ENCODE results near the gene AKR7A3. TPM values are rescaled to one million over a fixed set of nuclear protein-coding genes. Genes with fewer than 3 reads are reported as not detected.

Gene AKR7A3
- total RNA-seq, 1 experiment from 2014 or later, result 1.4 TPM

DNA sequence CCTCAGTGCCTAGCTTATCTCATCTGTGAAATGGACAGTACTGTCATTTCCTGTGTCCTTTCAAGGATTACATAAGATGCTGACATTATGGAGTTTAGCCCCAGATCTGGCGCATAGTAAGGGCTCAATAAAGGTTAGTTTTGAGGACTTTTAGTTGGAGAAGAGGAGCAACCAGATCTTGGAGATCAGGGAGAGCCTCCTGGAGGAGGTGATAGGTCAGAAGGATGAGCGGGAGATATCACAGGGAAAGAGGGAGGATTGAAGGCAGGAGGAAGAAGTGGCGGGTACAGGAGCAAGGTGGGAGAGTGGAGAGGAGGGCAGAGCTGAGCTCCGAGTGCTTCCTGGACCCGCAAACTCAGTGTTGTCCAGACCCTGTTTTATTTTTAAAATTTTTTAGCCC, 41.0 kb upstream of the AKR7A3 start:
- in situ Hi-C loops (cut with HindIII; ENCODE audit: low pct_unique_long_range_greater_than_20kb, low sequenced_read_pairs), result no loop called here
- intact Hi-C loops (cut with micrococcal nuclease; ENCODE audit: unreplicated experiment), result no loop called here
- BruUV-seq (replicated peaks), result no TSS peak
- ChIA-PET POLR2A (no interaction called here), CTCF (no interaction called here)
- Histone ChIP-seq H3K4me3 (ENCODE audit: low read depth in 2 of 2, low read length in 2 of 2) (no peak overlapping the region), H3K27ac (ENCODE audit: low read length) (no peak overlapping the region), H3K36me3 (ENCODE audit: control insufficient read depth, insufficient read depth, low read length) (no peaks in the 10 kb centered on the region; the same call in 1 of the 2 replicates), H3K4me1 (ENCODE audit: control insufficient read depth, insufficient read depth, low read length) (no peaks in the 10 kb centered on the region; the same call in 1 of the 2 replicates), H3K27me3 (ENCODE audit: control insufficient read depth, insufficient read depth, low read length) (no peaks in the 10 kb centered on the region), H3K9me3 (ENCODE audit: control insufficient read depth, insufficient read depth, low read depth, low read length) (no peaks in the 10 kb centered on the region)
- TF ChIP-seq TCF7L2 (IDR thresholded peaks at IDR 0.05; ENCODE audit: low read depth, low read length), result no peak
- no peak for TF ChIP-seq SIN3A (IDR thresholded peaks at IDR 0.05; ENCODE audit: borderline replicate concordance, insufficient read depth, low read depth, low read length)
- TF ChIP-seq, protein P1, sequence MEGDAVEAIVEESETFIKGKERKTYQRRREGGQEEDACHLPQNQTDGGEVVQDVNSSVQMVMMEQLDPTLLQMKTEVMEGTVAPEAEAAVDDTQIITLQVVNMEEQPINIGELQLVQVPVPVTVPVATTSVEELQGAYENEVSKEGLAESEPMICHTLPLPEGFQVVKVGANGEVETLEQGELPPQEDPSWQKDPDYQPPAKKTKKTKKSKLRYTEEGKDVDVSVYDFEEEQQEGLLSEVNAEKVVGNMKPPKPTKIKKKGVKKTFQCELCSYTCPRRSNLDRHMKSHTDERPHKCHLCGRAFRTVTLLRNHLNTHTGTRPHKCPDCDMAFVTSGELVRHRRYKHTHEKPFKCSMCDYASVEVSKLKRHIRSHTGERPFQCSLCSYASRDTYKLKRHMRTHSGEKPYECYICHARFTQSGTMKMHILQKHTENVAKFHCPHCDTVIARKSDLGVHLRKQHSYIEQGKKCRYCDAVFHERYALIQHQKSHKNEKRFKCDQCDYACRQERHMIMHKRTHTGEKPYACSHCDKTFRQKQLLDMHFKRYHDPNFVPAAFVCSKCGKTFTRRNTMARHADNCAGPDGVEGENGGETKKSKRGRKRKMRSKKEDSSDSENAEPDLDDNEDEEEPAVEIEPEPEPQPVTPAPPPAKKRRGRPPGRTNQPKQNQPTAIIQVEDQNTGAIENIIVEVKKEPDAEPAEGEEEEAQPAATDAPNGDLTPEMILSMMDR (IDR thresholded peaks at IDR 0.05), result no peak
- TF ChIP-seq POLR2AphosphoS5 (IDR thresholded peaks at IDR 0.05; ENCODE audit: low read depth, low read length), result no peak
- TF ChIP-seq, protein P2, sequence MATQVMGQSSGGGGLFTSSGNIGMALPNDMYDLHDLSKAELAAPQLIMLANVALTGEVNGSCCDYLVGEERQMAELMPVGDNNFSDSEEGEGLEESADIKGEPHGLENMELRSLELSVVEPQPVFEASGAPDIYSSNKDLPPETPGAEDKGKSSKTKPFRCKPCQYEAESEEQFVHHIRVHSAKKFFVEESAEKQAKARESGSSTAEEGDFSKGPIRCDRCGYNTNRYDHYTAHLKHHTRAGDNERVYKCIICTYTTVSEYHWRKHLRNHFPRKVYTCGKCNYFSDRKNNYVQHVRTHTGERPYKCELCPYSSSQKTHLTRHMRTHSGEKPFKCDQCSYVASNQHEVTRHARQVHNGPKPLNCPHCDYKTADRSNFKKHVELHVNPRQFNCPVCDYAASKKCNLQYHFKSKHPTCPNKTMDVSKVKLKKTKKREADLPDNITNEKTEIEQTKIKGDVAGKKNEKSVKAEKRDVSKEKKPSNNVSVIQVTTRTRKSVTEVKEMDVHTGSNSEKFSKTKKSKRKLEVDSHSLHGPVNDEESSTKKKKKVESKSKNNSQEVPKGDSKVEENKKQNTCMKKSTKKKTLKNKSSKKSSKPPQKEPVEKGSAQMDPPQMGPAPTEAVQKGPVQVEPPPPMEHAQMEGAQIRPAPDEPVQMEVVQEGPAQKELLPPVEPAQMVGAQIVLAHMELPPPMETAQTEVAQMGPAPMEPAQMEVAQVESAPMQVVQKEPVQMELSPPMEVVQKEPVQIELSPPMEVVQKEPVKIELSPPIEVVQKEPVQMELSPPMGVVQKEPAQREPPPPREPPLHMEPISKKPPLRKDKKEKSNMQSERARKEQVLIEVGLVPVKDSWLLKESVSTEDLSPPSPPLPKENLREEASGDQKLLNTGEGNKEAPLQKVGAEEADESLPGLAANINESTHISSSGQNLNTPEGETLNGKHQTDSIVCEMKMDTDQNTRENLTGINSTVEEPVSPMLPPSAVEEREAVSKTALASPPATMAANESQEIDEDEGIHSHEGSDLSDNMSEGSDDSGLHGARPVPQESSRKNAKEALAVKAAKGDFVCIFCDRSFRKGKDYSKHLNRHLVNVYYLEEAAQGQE (IDR thresholded peaks at IDR 0.05; ENCODE audit: insufficient read depth in 1 of 2, low read depth in 2 of 2, low read length in 1 of 2), result no peak
- DNase-seq (ENCODE audit: low read depth, low spot score), result no peak
- no peak for ATAC-seq

DNA sequence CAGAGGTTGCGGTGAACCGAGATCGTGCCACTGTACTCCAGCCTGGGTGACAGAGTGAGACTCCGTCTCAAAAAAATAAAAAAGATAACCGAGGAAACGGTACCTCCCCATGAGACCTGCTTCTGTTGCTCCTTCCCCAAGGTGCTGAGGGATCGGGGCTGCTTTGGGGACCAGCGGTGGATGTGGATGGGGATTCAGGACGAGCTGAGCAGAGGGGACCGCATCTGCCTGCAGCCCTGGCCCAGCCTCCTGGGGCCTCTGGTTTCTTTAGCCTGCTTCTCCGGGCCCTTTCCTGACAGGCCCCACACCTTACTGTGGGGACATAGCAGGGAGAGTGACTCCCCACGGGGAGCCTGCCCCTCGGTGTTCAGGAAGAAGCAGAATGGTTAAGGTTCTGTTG, 40.6 kb upstream of the AKR7A3 start:
- Histone ChIP-seq H3K27me3 (ENCODE audit: control insufficient read depth, insufficient read depth, low read length) (no peaks in the 10 kb centered on the region), H3K9me3 (ENCODE audit: control insufficient read depth, insufficient read depth, low read depth, low read length) (no peaks in the 10 kb centered on the region), H3K4me3 (ENCODE audit: low read depth in 2 of 2, low read length in 2 of 2) (no peak overlapping the region), H3K4me1 (ENCODE audit: control insufficient read depth, insufficient read depth, low read length) (no peaks in the 10 kb centered on the region; the same call in 1 of the 2 replicates), H3K36me3 (ENCODE audit: control insufficient read depth, insufficient read depth, low read length) (no peaks in the 10 kb centered on the region; the same call in 1 of the 2 replicates), H3K27ac (ENCODE audit: low read length) (no peak overlapping the region)
- BruUV-seq (replicated peaks), result no TSS peak
- intact Hi-C loops (cut with micrococcal nuclease; ENCODE audit: unreplicated experiment), result no loop called here
- DNase-seq (ENCODE audit: low read depth, low spot score) (no peak), ATAC-seq (no peak)
- in situ Hi-C loops (cut with HindIII; ENCODE audit: low pct_unique_long_range_greater_than_20kb, low sequenced_read_pairs), result no loop called here
- CTCF ChIA-PET, result no interaction called here
- TF ChIP-seq, protein P2 (IDR thresholded peaks at IDR 0.05; ENCODE audit: insufficient read depth in 1 of 2, low read depth in 2 of 2, low read length in 1 of 2), result no peak
- no peak for TF ChIP-seq SIN3A (IDR thresholded peaks at IDR 0.05; ENCODE audit: borderline replicate concordance, insufficient read depth, low read depth, low read length)
- TF ChIP-seq POLR2AphosphoS5 (IDR thresholded peaks at IDR 0.05; ENCODE audit: low read depth, low read length), result no peak
- TF ChIP-seq, protein P1 (IDR thresholded peaks at IDR 0.05), result no peak
- no peak for TF ChIP-seq TCF7L2 (IDR thresholded peaks at IDR 0.05; ENCODE audit: low read depth, low read length)
- POLR2A ChIA-PET, result no interaction called here
